Measurements from ENCODE around the gene FOXP1.
A peak's percentile ranks its signal among the peaks of the same experiment; 100 is the strongest.

FOXP1 gene

GRCh38 chr3:71397046-71397445 is 186.5 kb downstream of the FOXP1 start:
- peaks cover 7% of the 10 kb centered on the region for H3K4me1 ChIP-seq (ENCODE audit: control insufficient read depth, insufficient read depth, low read length)
- H3K4me3 ChIP-seq (ENCODE audit: low read depth, low read length), result no peak overlapping the region
- no peak overlapping the region for H3K27ac ChIP-seq (ENCODE audit: low read depth, low read length)
- no peaks in the 10 kb centered on the region for H3K27me3 ChIP-seq (ENCODE audit: control insufficient read depth, insufficient read depth, low read length)
- H3K9me3 ChIP-seq (ENCODE audit: control insufficient read depth, insufficient read depth, low read length), result no peaks in the 10 kb centered on the region
- no peaks in the 10 kb centered on the region for H3K36me3 ChIP-seq (ENCODE audit: control insufficient read depth, insufficient read depth, low read length)
- H3K9ac ChIP-seq (ENCODE audit: low read depth, low read length), result no peak overlapping the region

DNA sequence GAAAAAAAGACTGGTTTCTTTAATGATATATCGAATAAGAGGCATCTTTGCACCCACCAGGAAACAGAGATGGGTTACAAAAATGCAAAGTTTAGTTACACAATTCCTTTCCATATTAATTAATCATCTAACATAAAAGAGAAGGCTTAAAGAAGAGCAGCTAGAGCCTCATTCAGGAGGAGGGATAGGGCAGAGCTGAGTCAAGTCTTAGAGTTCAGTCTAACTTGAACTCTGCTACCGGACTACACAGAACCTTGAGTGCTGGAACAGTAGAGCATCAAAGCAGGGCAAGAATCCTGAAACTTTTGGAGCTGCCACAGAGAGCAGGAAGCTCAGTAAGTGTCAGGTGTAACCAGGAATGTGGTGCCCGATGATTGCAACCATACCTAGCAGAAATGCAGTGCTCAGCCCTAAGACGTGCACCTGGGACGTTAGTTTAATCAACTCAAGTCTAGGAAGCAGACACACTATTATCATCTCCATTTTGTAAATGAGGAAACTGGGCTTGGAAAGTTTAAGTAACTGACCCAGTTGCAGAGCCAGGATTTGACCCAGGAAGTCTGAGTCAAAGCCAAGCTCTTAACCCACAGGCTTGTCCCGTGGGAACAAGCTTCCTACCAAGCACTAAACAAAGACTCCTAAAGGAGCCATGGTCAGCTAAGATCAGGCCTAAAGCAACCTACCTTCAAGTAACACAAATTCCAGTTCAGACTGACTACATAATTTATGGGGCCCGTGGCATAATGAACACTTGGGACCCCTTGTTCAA is 187.4 kb downstream of the FOXP1 start:
- Histone ChIP-seq H3K4me1 (ENCODE audit: control insufficient read depth, insufficient read depth, low read length) (peaks cover 4% of the 10 kb centered on the region; the same call in 1 of the 2 replicates), H3K36me3 (ENCODE audit: control insufficient read depth, insufficient read depth, low read length) (no peaks in the 10 kb centered on the region), H3K27me3 (ENCODE audit: control insufficient read depth, insufficient read depth, low read length) (no peaks in the 10 kb centered on the region), H3K4me3 (ENCODE audit: low read depth, low read length) (no peak overlapping the region), H3K27ac (ENCODE audit: low read depth, low read length) (no peak overlapping the region), H3K9ac (ENCODE audit: low read depth, low read length) (no peak overlapping the region), H3K9me3 (ENCODE audit: control insufficient read depth, insufficient read depth, low read length) (no peaks in the 10 kb centered on the region)

DNA sequence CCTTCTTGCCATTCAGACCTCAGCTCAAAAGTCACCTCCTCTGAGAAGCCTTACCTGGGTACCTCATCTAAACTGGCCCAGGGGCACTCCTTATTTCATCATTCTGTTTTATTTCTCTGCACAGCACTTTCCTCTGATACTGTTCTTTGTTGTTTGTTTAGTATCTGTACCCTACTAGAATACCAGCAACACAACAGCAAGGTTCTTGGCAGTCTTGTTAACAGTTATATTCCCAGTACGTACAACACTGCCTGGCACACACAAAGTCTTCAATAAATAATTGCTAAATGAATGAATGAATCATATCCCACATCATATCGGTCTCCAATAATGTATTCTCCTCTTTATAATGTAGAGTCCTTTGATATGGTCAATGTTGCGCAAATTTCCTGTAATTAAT is 188.1 kb downstream of the FOXP1 start:
- Histone ChIP-seq H3K27ac (ENCODE audit: low read depth, low read length) (no peak overlapping the region), H3K9ac (ENCODE audit: low read depth, low read length) (no peak overlapping the region), H3K36me3 (ENCODE audit: control insufficient read depth, insufficient read depth, low read length) (no peaks in the 10 kb centered on the region), H3K9me3 (ENCODE audit: control insufficient read depth, insufficient read depth, low read length) (no peaks in the 10 kb centered on the region), H3K4me3 (ENCODE audit: low read depth, low read length) (no peak overlapping the region), H3K27me3 (ENCODE audit: control insufficient read depth, insufficient read depth, low read length) (no peaks in the 10 kb centered on the region), H3K4me1 (ENCODE audit: control insufficient read depth, insufficient read depth, low read length) (peaks cover 10% of the 10 kb centered on the region)

- Histone ChIP-seq H3K4me3 (ENCODE audit: low read depth, low read length) (no peak overlapping the region), H3K4me1 (ENCODE audit: control insufficient read depth, insufficient read depth, low read length) (peaks cover 22% of the 10 kb centered on the region), H3K9ac (ENCODE audit: low read depth, low read length) (no peak overlapping the region), H3K36me3 (ENCODE audit: control insufficient read depth, insufficient read depth, low read length) (no peaks in the 10 kb centered on the region), H3K9me3 (ENCODE audit: control insufficient read depth, insufficient read depth, low read length) (no peaks in the 10 kb centered on the region), H3K27ac (ENCODE audit: low read depth, low read length) (no peak overlapping the region), H3K27me3 (ENCODE audit: control insufficient read depth, insufficient read depth, low read length) (no peaks in the 10 kb centered on the region)
Measured at GRCh38 chr3:71393745-71394144, 189.8 kb downstream of the FOXP1 start.

GRCh38 chr3:71393093-71393492 is 190.4 kb downstream of the FOXP1 start:
- Histone ChIP-seq H3K27ac (ENCODE audit: low read depth, low read length) (no peak overlapping the region), H3K9me3 (ENCODE audit: control insufficient read depth, insufficient read depth, low read length) (no peaks in the 10 kb centered on the region)

GRCh38 chr3:71392251-71392650 is 191.3 kb downstream of the FOXP1 start:
- H3K4me3 ChIP-seq (ENCODE audit: low read depth, low read length), result no peak overlapping the region
- no peaks in the 10 kb centered on the region for H3K9me3 ChIP-seq (ENCODE audit: control insufficient read depth, insufficient read depth, low read length)
- H3K27ac ChIP-seq (ENCODE audit: low read depth, low read length), result no peak overlapping the region
- no peak overlapping the region for H3K9ac ChIP-seq (ENCODE audit: low read depth, low read length)
- H3K4me1 ChIP-seq (ENCODE audit: control insufficient read depth, insufficient read depth, low read length), result peaks cover 22% of the 10 kb centered on the region
- H3K27me3 ChIP-seq (ENCODE audit: control insufficient read depth, insufficient read depth, low read length), result no peaks in the 10 kb centered on the region
- no peaks in the 10 kb centered on the region for H3K36me3 ChIP-seq (ENCODE audit: control insufficient read depth, insufficient read depth, low read length)

More at GRCh38 chr3:71393093-71393492, 190.4 kb downstream of the FOXP1 start:
- Histone ChIP-seq H3K4me1 (ENCODE audit: control insufficient read depth, insufficient read depth, low read length) (peaks cover 22% of the 10 kb centered on the region), H3K36me3 (ENCODE audit: control insufficient read depth, insufficient read depth, low read length) (no peaks in the 10 kb centered on the region), H3K27me3 (ENCODE audit: control insufficient read depth, insufficient read depth, low read length) (no peaks in the 10 kb centered on the region), H3K4me3 (ENCODE audit: low read depth, low read length) (no peak overlapping the region), H3K9ac (ENCODE audit: low read depth, low read length) (no peak overlapping the region)

GRCh38 chr3:71391361-71391760 is 192.2 kb downstream of the FOXP1 start:
- H3K36me3 ChIP-seq (ENCODE audit: control insufficient read depth, insufficient read depth, low read length), result no peaks in the 10 kb centered on the region
- no peaks in the 10 kb centered on the region for H3K27me3 ChIP-seq (ENCODE audit: control insufficient read depth, insufficient read depth, low read length)
- no peak overlapping the region for H3K9ac ChIP-seq (ENCODE audit: low read depth, low read length)
- H3K4me1 ChIP-seq (ENCODE audit: control insufficient read depth, insufficient read depth, low read length), result peaks cover 22% of the 10 kb centered on the region
- no peak overlapping the region for H3K27ac ChIP-seq (ENCODE audit: low read depth, low read length)
- no peak overlapping the region for H3K4me3 ChIP-seq (ENCODE audit: low read depth, low read length)
- H3K9me3 ChIP-seq (ENCODE audit: control insufficient read depth, insufficient read depth, low read length), result no peaks in the 10 kb centered on the region

GRCh38 chr3:71389911-71390573 is 193.5 kb downstream of the FOXP1 start:
- Histone ChIP-seq H3K27me3 (ENCODE audit: control insufficient read depth, insufficient read depth, low read length) (no peaks in the 10 kb centered on the region), H3K27ac (ENCODE audit: low read depth, low read length) (peak overlapping the region; percentile 87), H3K4me3 (ENCODE audit: low read depth, low read length) (0 out of 2 replicates have a peak overlapping the region, but pooled peaks have one; percentile 28), H3K4me1 (ENCODE audit: control insufficient read depth, insufficient read depth, low read length) (peaks cover 34% of the 10 kb centered on the region), H3K36me3 (ENCODE audit: control insufficient read depth, insufficient read depth, low read length) (no peaks in the 10 kb centered on the region), H3K9ac (ENCODE audit: low read depth, low read length) (0 out of 2 replicates have a peak overlapping the region, but pooled peaks have one; percentile 4), H3K9me3 (ENCODE audit: control insufficient read depth, insufficient read depth, low read length) (no peaks in the 10 kb centered on the region)

GRCh38 chr3:71389191-71389590 is 194.3 kb downstream of the FOXP1 start:
- Histone ChIP-seq H3K4me1 (ENCODE audit: control insufficient read depth, insufficient read depth, low read length) (peaks cover 43% of the 10 kb centered on the region), H3K9me3 (ENCODE audit: control insufficient read depth, insufficient read depth, low read length) (no peaks in the 10 kb centered on the region), H3K36me3 (ENCODE audit: control insufficient read depth, insufficient read depth, low read length) (no peaks in the 10 kb centered on the region), H3K4me3 (ENCODE audit: low read depth, low read length) (no peak overlapping the region), H3K27ac (ENCODE audit: low read depth, low read length) (no peak overlapping the region), H3K9ac (ENCODE audit: low read depth, low read length) (no peak overlapping the region), H3K27me3 (ENCODE audit: control insufficient read depth, insufficient read depth, low read length) (no peaks in the 10 kb centered on the region)

GRCh38 chr3:71388535-71389120 is 194.9 kb downstream of the FOXP1 start:
- H3K36me3 ChIP-seq (ENCODE audit: control insufficient read depth, insufficient read depth, low read length), result no peaks in the 10 kb centered on the region
- H3K27ac ChIP-seq (ENCODE audit: low read depth, low read length), result no peak overlapping the region
- no peaks in the 10 kb centered on the region for H3K9me3 ChIP-seq (ENCODE audit: control insufficient read depth, insufficient read depth, low read length)
- H3K4me1 ChIP-seq (ENCODE audit: control insufficient read depth, insufficient read depth, low read length), result peaks cover 44% of the 10 kb centered on the region
- no peaks in the 10 kb centered on the region for H3K27me3 ChIP-seq (ENCODE audit: control insufficient read depth, insufficient read depth, low read length)
- no peak overlapping the region for H3K4me3 ChIP-seq (ENCODE audit: low read depth, low read length)
- no peak overlapping the region for H3K9ac ChIP-seq (ENCODE audit: low read depth, low read length)

- H3K27ac ChIP-seq (ENCODE audit: low read depth, low read length), result no peak overlapping the region
- no peaks in the 10 kb centered on the region for H3K9me3 ChIP-seq (ENCODE audit: control insufficient read depth, insufficient read depth, low read length)
- no peaks in the 10 kb centered on the region for H3K36me3 ChIP-seq (ENCODE audit: control insufficient read depth, insufficient read depth, low read length)
- H3K4me1 ChIP-seq (ENCODE audit: control insufficient read depth, insufficient read depth, low read length), result peaks cover 48% of the 10 kb centered on the region
- H3K27me3 ChIP-seq (ENCODE audit: control insufficient read depth, insufficient read depth, low read length), result no peaks in the 10 kb centered on the region
- no peak overlapping the region for H3K4me3 ChIP-seq (ENCODE audit: low read depth, low read length)
- no peak overlapping the region for H3K9ac ChIP-seq (ENCODE audit: low read depth, low read length)
Measured at GRCh38 chr3:71387586-71387985, 195.9 kb downstream of the FOXP1 start.
